ENCODE data around the gene SPG11. TPM values are rescaled to one million over a fixed set of nuclear protein-coding genes. Genes with fewer than 3 reads are reported as not detected.
A peak's percentile ranks its signal among the peaks of the same experiment; 100 is the strongest.

Gene SPG11
- total and polyA plus RNA-seq, 9 of the 15 experiments (the other 6 are each of a cell fraction or from before 2014, with no cell fraction given): 23.3 to 71.2 (median 45.6) TPM

DNA sequence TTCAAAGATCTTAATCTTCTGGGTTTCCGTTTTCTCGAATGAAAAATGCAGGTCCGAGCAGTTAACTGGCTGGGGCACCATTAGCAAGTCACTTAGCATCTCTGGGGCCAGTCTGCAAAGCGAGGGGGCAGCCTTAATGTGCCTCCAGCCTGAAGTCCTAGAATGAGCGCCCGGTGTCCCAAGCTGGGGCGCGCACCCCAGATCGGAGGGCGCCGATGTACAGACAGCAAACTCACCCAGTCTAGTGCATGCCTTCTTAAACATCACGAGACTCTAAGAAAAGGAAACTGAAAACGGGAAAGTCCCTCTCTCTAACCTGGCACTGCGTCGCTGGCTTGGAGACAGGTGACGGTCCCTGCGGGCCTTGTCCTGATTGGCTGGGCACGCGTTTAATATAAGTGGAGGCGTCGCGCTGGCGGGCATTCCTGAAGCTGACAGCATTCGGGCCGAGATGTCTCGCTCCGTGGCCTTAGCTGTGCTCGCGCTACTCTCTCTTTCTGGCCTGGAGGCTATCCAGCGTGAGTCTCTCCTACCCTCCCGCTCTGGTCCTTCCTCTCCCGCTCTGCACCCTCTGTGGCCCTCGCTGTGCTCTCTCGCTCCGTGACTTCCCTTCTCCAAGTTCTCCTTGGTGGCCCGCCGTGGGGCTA lies 47.8 kb upstream of the SPG11 start, which contains the start of the genes B2M and PATL2:
Gene B2M, plus strand, starts transcription at position 422 of the 647 bp plus-strand sequence. Its CDS starts 30 bp downstream, at position 452.
Gene PATL2, minus strand, starts transcription at position 228 of the 647 bp plus-strand sequence. CDS start 34,833 bp downstream, outside the sequence.
- FAIRE-seq (peak; percentile 93), DNase-seq (ENCODE audit: extremely low read depth in 1 of 4, low spot score in 3 of 4) (peak; percentile 94 to 96 (median 96)), ATAC-seq (peak; percentile 93)
- ChIA-PET CTCF (ENCODE audit: low intra/inter-chr PET ratio) (interaction anchor here (0.7 to 1.4 kb wide), 3 partner anchors 27 to 51 kb away, joined by 3 to 9 read pairs (median 6); partner anchors contain the start of gene SPG11), POLR2A (interaction anchor here (0.6 to 5.4 kb wide), 26 partner anchors 10 to 487 kb away, joined by 3 to 136 read pairs (median 4); partner anchors contain the start of genes SPG11 and TRIM69)
- H3K79me2 ChIP-seq (ENCODE audit: control insufficient read depth, insufficient read depth, low read length): peaks cover 49% of the 10 kb centered on the region
- H3K4me1 ChIP-seq (replicated peaks in 1 of 2; ENCODE audit: control insufficient read depth in 2 of 2, insufficient read depth in 2 of 2, low read length in 2 of 2): peaks cover 5 to 14% of the 10 kb centered on the region in 2 experiments; a peak in 4 of 5 replicates
- H2AFZ ChIP-seq (ENCODE audit: low read depth, low read length): peak within 1 kb of the TSS; percentile 96
- peak within 1 kb of the TSS; percentile 86 for H3K4me2 ChIP-seq (ENCODE audit: insufficient read depth, low read length)
- H3K9me3 ChIP-seq (replicated peaks; ENCODE audit: control insufficient read depth, insufficient read depth, low read depth, low read length): no peaks in the 10 kb centered on the region
- no TSS peak for BruUV-seq (replicated peaks)
- H3K27ac ChIP-seq (ENCODE audit: extremely low read depth, low read depth, low read length): peak within 1 kb of the TSS; percentile 90
- H4K20me1 ChIP-seq (replicated peaks; ENCODE audit: control insufficient read depth, insufficient read depth, low read length): 0 out of 2 replicates have a peak, but pooled peaks cover 4% of the 10 kb centered on the region
- peak within 1 kb of the TSS; percentile 74 for H3K4me3 ChIP-seq
- intact Hi-C loops (cut with micrococcal nuclease): loop anchor here (2.0 to 10.0 kb wide), 3 partner anchors 18 to 214 kb away; no protein-coding TSS in a partner anchor
- in situ Hi-C loops (cut with MboI): no loop called here
- peak within 1 kb of the TSS; percentile 88 to 98 for H3K9ac ChIP-seq (ENCODE audit: insufficient read depth in 1 of 2, low read depth in 2 of 2, low read length in 2 of 2)
- no peaks in the 10 kb centered on the region for H3K27me3 ChIP-seq (ENCODE audit: control insufficient read depth in 2 of 2, insufficient read depth in 2 of 2, low read length in 2 of 2)
- peaks cover 3% of the 10 kb centered on the region for H3K9me1 ChIP-seq (ENCODE audit: control insufficient read depth, insufficient read depth, low read length)
- WGBS (ENCODE audit: insufficient coverage, low coverage, missing lambda C conversion rate): under 1% methylated on average over 31 of the region's 37 CpGs
- H3K36me3 ChIP-seq (ENCODE audit: control insufficient read depth, insufficient read depth, low read length): peaks cover 22% of the 10 kb centered on the region
- TF ChIP-seq, protein P1, sequence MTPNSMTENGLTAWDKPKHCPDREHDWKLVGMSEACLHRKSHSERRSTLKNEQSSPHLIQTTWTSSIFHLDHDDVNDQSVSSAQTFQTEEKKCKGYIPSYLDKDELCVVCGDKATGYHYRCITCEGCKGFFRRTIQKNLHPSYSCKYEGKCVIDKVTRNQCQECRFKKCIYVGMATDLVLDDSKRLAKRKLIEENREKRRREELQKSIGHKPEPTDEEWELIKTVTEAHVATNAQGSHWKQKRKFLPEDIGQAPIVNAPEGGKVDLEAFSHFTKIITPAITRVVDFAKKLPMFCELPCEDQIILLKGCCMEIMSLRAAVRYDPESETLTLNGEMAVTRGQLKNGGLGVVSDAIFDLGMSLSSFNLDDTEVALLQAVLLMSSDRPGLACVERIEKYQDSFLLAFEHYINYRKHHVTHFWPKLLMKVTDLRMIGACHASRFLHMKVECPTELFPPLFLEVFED (CRISPR knock-in tag; conservative IDR thresholded peaks at IDR 0.05): no peak
- TF ChIP-seq, protein P2, sequence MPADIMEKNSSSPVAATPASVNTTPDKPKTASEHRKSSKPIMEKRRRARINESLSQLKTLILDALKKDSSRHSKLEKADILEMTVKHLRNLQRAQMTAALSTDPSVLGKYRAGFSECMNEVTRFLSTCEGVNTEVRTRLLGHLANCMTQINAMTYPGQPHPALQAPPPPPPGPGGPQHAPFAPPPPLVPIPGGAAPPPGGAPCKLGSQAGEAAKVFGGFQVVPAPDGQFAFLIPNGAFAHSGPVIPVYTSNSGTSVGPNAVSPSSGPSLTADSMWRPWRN (IDR thresholded peaks at IDR 0.05; ENCODE audit: low read depth): peak; percentile 83
- TF ChIP-seq ZNF263 (CRISPR knock-in tag; IDR thresholded peaks at IDR 0.05; ENCODE audit: borderline replicate concordance) (no peak), PHTF2 (CRISPR knock-in tag; IDR thresholded peaks at IDR 0.05) (no peak), ZNF174 (CRISPR knock-in tag; IDR thresholded peaks at IDR 0.05) (no peak), ARHGAP35 (IDR thresholded peaks at IDR 0.05; ENCODE audit: partially characterized antibody) (no peak), TGIF2 (CRISPR knock-in tag; IDR thresholded peaks at IDR 0.05) (no peak), LARP7 (IDR thresholded peaks at IDR 0.05) (no peak), POLR2H (tag; IDR thresholded peaks at IDR 0.05; ENCODE audit: low read depth) (peak; percentile 97), IRF2 (CRISPR knock-in tag; IDR thresholded peaks at IDR 0.05) (peak; percentile 86; the same call in 1 of the 2 replicates)
- TF ChIP-seq, protein P3, sequence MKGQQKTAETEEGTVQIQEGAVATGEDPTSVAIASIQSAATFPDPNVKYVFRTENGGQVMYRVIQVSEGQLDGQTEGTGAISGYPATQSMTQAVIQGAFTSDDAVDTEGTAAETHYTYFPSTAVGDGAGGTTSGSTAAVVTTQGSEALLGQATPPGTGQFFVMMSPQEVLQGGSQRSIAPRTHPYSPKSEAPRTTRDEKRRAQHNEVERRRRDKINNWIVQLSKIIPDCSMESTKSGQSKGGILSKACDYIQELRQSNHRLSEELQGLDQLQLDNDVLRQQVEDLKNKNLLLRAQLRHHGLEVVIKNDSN (CRISPR knock-in tag; IDR thresholded peaks at IDR 0.05): peak; percentile 38; the same call in 1 of the 2 replicates
- TF ChIP-seq, protein P4, sequence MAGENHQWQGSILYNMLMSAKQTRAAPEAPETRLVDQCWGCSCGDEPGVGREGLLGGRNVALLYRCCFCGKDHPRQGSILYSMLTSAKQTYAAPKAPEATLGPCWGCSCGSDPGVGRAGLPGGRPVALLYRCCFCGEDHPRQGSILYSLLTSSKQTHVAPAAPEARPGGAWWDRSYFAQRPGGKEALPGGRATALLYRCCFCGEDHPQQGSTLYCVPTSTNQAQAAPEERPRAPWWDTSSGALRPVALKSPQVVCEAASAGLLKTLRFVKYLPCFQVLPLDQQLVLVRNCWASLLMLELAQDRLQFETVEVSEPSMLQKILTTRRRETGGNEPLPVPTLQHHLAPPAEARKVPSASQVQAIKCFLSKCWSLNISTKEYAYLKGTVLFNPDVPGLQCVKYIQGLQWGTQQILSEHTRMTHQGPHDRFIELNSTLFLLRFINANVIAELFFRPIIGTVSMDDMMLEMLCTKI (IDR thresholded peaks at IDR 0.05; ENCODE audit: partially characterized antibody): no peak
- TF ChIP-seq, protein P5, sequence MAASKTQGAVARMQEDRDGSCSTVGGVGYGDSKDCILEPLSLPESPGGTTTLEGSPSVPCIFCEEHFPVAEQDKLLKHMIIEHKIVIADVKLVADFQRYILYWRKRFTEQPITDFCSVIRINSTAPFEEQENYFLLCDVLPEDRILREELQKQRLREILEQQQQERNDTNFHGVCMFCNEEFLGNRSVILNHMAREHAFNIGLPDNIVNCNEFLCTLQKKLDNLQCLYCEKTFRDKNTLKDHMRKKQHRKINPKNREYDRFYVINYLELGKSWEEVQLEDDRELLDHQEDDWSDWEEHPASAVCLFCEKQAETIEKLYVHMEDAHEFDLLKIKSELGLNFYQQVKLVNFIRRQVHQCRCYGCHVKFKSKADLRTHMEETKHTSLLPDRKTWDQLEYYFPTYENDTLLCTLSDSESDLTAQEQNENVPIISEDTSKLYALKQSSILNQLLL (CRISPR knock-in tag; IDR thresholded peaks at IDR 0.05; ENCODE audit: borderline replicate concordance): no peak
- TF ChIP-seq, protein P6, sequence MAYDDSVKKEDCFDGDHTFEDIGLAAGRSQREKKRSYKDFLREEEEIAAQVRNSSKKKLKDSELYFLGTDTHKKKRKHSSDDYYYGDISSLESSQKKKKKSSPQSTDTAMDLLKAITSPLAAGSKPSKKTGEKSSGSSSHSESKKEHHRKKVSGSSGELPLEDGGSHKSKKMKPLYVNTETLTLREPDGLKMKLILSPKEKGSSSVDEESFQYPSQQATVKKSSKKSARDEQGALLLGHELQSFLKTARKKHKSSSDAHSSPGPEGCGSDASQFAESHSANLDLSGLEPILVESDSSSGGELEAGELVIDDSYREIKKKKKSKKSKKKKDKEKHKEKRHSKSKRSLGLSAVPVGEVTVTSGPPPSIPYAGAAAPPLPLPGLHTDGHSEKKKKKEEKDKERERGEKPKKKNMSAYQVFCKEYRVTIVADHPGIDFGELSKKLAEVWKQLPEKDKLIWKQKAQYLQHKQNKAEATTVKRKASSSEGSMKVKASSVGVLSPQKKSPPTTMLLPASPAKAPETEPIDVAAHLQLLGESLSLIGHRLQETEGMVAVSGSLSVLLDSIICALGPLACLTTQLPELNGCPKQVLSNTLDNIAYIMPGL (CRISPR knock-in tag; IDR thresholded peaks at IDR 0.05): peak; percentile 85

Measured in K562 (cell line).